ENCODE results near the gene OVOL2. TPM values are rescaled to one million over a fixed set of nuclear protein-coding genes. Genes with fewer than 3 reads are reported as not detected.

Gene OVOL2
- total and polyA plus RNA-seq, 2 of the 8 experiments (the other 6 are each of a cell fraction or from before 2014, with no cell fraction given), result 11.0 to 11.4 TPM

DNA sequence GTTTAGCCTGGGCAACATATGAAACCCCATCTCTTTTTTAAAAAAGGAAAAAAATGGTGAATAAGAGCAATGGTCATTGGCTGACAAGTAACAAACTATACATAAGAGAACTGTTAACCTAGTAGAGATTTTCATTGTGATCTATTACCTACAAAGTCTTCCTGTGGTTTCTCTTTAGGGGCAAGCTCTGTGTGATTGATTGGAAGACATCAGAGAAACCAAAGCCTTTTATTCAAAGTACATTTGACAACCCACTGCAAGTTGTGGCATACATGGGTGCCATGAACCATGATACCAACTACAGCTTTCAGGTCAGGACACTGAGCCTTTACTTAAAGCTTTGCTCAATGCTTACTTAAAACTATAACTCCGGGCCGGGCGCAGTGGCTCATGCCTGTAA is 69.7 kb downstream of the OVOL2 start (continued):
- TF ChIP-seq NRF1 (IDR thresholded peaks at IDR 0.05; ENCODE audit: low read depth, low read length) (no peak), CHD1 (IDR thresholded peaks at IDR 0.05; ENCODE audit: low read depth, low read length) (no peak)
